HEK293 (cell line): ENCODE results near the gene SMAD2.

Experiments used
- CTCF ChIA-PET: fragments of 350-600 bp; formaldehyde crosslinking; extraction: SDS; loops from one replicate; lab custom pipeline; 2021; ENCODE audit warnings: antibody characterized with exemption; lab: Yijun Ruan, JAX
- POLR2A ChIA-PET: fragments of 300-600 bp; formaldehyde crosslinking; extraction: SDS; loops from one replicate; lab custom pipeline; 2020; ENCODE audit warnings: antibody characterized with exemption, inconsistent platforms; lab: Yijun Ruan, JAX
- H3K27ac ChIP-seq: fragments of 200-500 bp; sonication (Bioruptor generic); 2 replicates; pipeline ENCODE4 v1.5.1; 2014; ENCODE audit warnings: low read depth, low read length, control low read depth, inconsistent platforms; ENCODE audit errors: extremely low read depth
- H3K36me3 ChIP-seq, 2 experiments: fragments of 200-500 bp in 1 of 2; sonication (Bioruptor generic) in 1 of 2; 1 replicate in 1 of 2; 2 replicates in 1 of 2; pipeline ENCODE4 v1.5.1; 2014 to 2017; ENCODE audit warnings: inconsistent platforms in 2 of 2, low read length in 2 of 2; ENCODE audit not compliant: control insufficient read depth in 2 of 2, insufficient read depth in 1 of 2
- H3K4me1 ChIP-seq: fragments of 200-500 bp; sonication (Bioruptor generic); 2 replicates; pipeline ENCODE4 v1.5.1; 2014; ENCODE audit warnings: mild to moderate bottlenecking, low read length, inconsistent platforms; ENCODE audit not compliant: control insufficient read depth, insufficient read depth
- H3K4me3 ChIP-seq: 2 replicates; pipeline ENCODE4 v1.5.1; 2011; ENCODE audit warnings: low read depth, mild to moderate bottlenecking, control low read depth, low read length, moderate library complexity
- H3K9me3 ChIP-seq: fragments of 200-500 bp; sonication (Bioruptor generic); 2 replicates; pipeline ENCODE4 v1.5.1; 2014; ENCODE audit warnings: low read depth, low read length, inconsistent platforms; ENCODE audit not compliant: control insufficient read depth, insufficient read depth
- PATZ1 ChIP-seq: fragments of 450-650 bp; formaldehyde crosslinking; IDR thresholded peaks from 2 replicates; pipeline ENCODE4 v1.5.1; 2016; ENCODE audit warnings: missing biosample characterization, missing genetic modification characterization
- PRDM1 ChIP-seq: fragments of 450-650 bp; formaldehyde crosslinking; IDR thresholded peaks from 2 replicates; pipeline ENCODE4; 2016; ENCODE audit warnings: missing biosample characterization, missing genetic modification characterization
- PRDM6 ChIP-seq: fragments of 450-650 bp; formaldehyde crosslinking; IDR thresholded peaks from 2 replicates; pipeline ENCODE4 v1.5.1; 2017; ENCODE audit warnings: missing biosample characterization, missing genetic modification characterization
- SP2 ChIP-seq: fragments of 450-650 bp; formaldehyde crosslinking; IDR thresholded peaks from 2 replicates; pipeline ENCODE4 v1.5.1; 2016; ENCODE audit warnings: missing biosample characterization, missing genetic modification characterization
- YY1 ChIP-seq: fragments of 450-650 bp; formaldehyde crosslinking; IDR thresholded peaks from 2 replicates; pipeline ENCODE4 v1.5.1; 2018; ENCODE audit warnings: missing biosample characterization, missing genetic modification characterization
- ZBTB48 ChIP-seq: fragments of 450-650 bp; formaldehyde crosslinking; IDR thresholded peaks from 2 replicates; pipeline ENCODE4 v1.5.1; 2016; ENCODE audit warnings: missing biosample characterization, missing genetic modification characterization
- ZNF114 ChIP-seq: fragments of 450-650 bp; formaldehyde crosslinking; IDR thresholded peaks from 2 replicates; pipeline ENCODE4 v1.5.0; 2017; ENCODE audit warnings: missing biosample characterization, missing genetic modification characterization
- ZNF266 ChIP-seq: fragments of 450-650 bp; formaldehyde crosslinking; IDR thresholded peaks from 2 replicates; pipeline ENCODE4 v1.5.1; 2016; ENCODE audit warnings: missing biosample characterization, missing genetic modification characterization, low read depth
- ZNF280C ChIP-seq: fragments of 450-650 bp; formaldehyde crosslinking; IDR thresholded peaks from 2 replicates; pipeline ENCODE4 v1.5.1; 2016; ENCODE audit warnings: missing biosample characterization, missing genetic modification characterization
- ZNF292 ChIP-seq: fragments of 450-650 bp; formaldehyde crosslinking; IDR thresholded peaks from 2 replicates; pipeline ENCODE4 v1.5.1; 2016; ENCODE audit warnings: low read depth, missing biosample characterization, missing genetic modification characterization, borderline replicate concordance
- ZNF324 ChIP-seq: fragments of 450-650 bp; formaldehyde crosslinking; IDR thresholded peaks from 2 replicates; pipeline ENCODE4 v1.5.1; 2016; ENCODE audit warnings: missing biosample characterization, missing genetic modification characterization
- ZNF37A ChIP-seq: fragments of 450-650 bp; IDR thresholded peaks from 2 replicates; pipeline ENCODE4 v1.5.1; 2018; ENCODE audit warnings: missing biosample characterization, missing genetic modification characterization
- ZNF404 ChIP-seq: fragments of 450-650 bp; formaldehyde crosslinking; IDR thresholded peaks from 2 replicates; pipeline ENCODE4 v1.5.1; 2017; ENCODE audit warnings: missing biosample characterization, missing genetic modification characterization
- ZNF48 ChIP-seq: fragments of 450-650 bp; formaldehyde crosslinking; IDR thresholded peaks from 2 replicates; pipeline ENCODE4 v1.5.1; 2016; ENCODE audit warnings: missing biosample characterization, missing genetic modification characterization
- ZNF549 ChIP-seq: fragments of 450-650 bp; IDR thresholded peaks from 2 replicates; pipeline ENCODE4 v1.5.1; 2018; ENCODE audit warnings: missing biosample characterization, missing genetic modification characterization, mild to moderate bottlenecking, inconsistent platforms, moderate library complexity
- ZNF585B ChIP-seq: fragments of 450-650 bp; formaldehyde crosslinking; IDR thresholded peaks from 2 replicates; pipeline ENCODE4 v1.5.1; 2016; ENCODE audit warnings: missing biosample characterization, missing genetic modification characterization
- ZNF624 ChIP-seq: fragments of 450-650 bp; formaldehyde crosslinking; IDR thresholded peaks from 2 replicates; pipeline ENCODE4 v1.5.1; 2017; ENCODE audit warnings: missing biosample characterization, missing genetic modification characterization
- ZNF660 ChIP-seq: fragments of 450-650 bp; IDR thresholded peaks from 2 replicates; pipeline ENCODE4 v1.5.1; 2018; ENCODE audit warnings: missing biosample characterization, mild to moderate bottlenecking, missing genetic modification characterization
- ZNF677 ChIP-seq: fragments of 450-650 bp; IDR thresholded peaks from 2 replicates; pipeline ENCODE4 v1.5.0; 2018; ENCODE audit warnings: missing biosample characterization, mild to moderate bottlenecking, missing genetic modification characterization, moderate library complexity
- ZNF776 ChIP-seq: fragments of 450-650 bp; formaldehyde crosslinking; IDR thresholded peaks from 2 replicates; pipeline ENCODE4 v1.5.0; 2017; ENCODE audit warnings: missing biosample characterization, missing genetic modification characterization, borderline replicate concordance
- ZNF843 ChIP-seq: fragments of 450-650 bp; formaldehyde crosslinking; IDR thresholded peaks from 2 replicates; pipeline ENCODE4 v1.5.1; 2016; ENCODE audit warnings: missing biosample characterization, missing genetic modification characterization
- TF ChIP-seq, protein P1 (sequence below): fragments of 450-650 bp; IDR thresholded peaks from 2 replicates; pipeline ENCODE4 v1.5.1; 2018; ENCODE audit warnings: missing biosample characterization, mild to moderate bottlenecking, missing genetic modification characterization
- TF ChIP-seq, protein P2 (sequence below): fragments of 450-650 bp; formaldehyde crosslinking; IDR thresholded peaks from 2 replicates; pipeline ENCODE4 v1.5.1; 2016; ENCODE audit warnings: missing biosample characterization, missing genetic modification characterization, borderline replicate concordance

SMAD2 gene

GRCh38 chr18:47780011-47780725, 150.3 kb downstream of the SMAD2 start:
- TF ChIP-seq ZNF660 (tag by site-specific recombination) (no peak), ZNF404 (no peak), SP2 (no peak), ZNF624 (tag by site-specific recombination) (no peak)
- Histone ChIP-seq H3K36me3 (no peaks in the 10 kb centered on the region), H3K9me3 (no peaks in the 10 kb centered on the region; the same call in none of the 2 replicates), H3K4me1 (no peaks in the 10 kb centered on the region), H3K4me3 (no peak overlapping the region), H3K27ac (no peak overlapping the region)
- CTCF ChIA-PET = interaction anchor here (0.7 to 0.8 kb wide), 2 partner anchors 21 to 357 kb away, joined by 3 read pairs; no protein-coding TSS in a partner anchor
- POLR2A ChIA-PET = no interaction called here

GRCh38 chr18:47779381-47779780, 151.1 kb downstream of the SMAD2 start:
- POLR2A ChIA-PET = no interaction called here
- no peaks in the 10 kb centered on the region for H3K36me3 ChIP-seq
- TF ChIP-seq ZNF843 (tag by site-specific recombination) (no peak), ZNF677 (tag by site-specific recombination) (no peak), ZNF280C (tag by site-specific recombination) (no peak), ZNF776 (tag by site-specific recombination) (no peak), PATZ1 (no peak), ZNF549 (tag by site-specific recombination) (no peak), PRDM1 (no peak), ZNF292 (tag by site-specific recombination) (no peak), ZNF114 (no peak), YY1 (tag by site-specific recombination) (no peak), ZNF585B (tag by site-specific recombination) (no peak), ZNF324 (no peak), ZNF266 (tag by site-specific recombination) (no peak), ZNF37A (no peak), ZBTB48 (tag by site-specific recombination) (no peak), ZNF48 (tag by site-specific recombination) (no peak), PRDM6 (tag by site-specific recombination) (no peak)
- TF ChIP-seq, protein P1, sequence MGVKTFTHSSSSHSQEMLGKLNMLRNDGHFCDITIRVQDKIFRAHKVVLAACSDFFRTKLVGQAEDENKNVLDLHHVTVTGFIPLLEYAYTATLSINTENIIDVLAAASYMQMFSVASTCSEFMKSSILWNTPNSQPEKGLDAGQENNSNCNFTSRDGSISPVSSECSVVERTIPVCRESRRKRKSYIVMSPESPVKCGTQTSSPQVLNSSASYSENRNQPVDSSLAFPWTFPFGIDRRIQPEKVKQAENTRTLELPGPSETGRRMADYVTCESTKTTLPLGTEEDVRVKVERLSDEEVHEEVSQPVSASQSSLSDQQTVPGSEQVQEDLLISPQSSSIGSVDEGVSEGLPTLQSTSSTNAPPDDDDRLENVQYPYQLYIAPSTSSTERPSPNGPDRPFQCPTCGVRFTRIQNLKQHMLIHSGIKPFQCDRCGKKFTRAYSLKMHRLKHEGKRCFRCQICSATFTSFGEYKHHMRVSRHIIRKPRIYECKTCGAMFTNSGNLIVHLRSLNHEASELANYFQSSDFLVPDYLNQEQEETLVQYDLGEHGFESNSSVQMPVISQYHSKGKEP (tag by site-specific recombination) = no peak
- TF ChIP-seq, protein P2, sequence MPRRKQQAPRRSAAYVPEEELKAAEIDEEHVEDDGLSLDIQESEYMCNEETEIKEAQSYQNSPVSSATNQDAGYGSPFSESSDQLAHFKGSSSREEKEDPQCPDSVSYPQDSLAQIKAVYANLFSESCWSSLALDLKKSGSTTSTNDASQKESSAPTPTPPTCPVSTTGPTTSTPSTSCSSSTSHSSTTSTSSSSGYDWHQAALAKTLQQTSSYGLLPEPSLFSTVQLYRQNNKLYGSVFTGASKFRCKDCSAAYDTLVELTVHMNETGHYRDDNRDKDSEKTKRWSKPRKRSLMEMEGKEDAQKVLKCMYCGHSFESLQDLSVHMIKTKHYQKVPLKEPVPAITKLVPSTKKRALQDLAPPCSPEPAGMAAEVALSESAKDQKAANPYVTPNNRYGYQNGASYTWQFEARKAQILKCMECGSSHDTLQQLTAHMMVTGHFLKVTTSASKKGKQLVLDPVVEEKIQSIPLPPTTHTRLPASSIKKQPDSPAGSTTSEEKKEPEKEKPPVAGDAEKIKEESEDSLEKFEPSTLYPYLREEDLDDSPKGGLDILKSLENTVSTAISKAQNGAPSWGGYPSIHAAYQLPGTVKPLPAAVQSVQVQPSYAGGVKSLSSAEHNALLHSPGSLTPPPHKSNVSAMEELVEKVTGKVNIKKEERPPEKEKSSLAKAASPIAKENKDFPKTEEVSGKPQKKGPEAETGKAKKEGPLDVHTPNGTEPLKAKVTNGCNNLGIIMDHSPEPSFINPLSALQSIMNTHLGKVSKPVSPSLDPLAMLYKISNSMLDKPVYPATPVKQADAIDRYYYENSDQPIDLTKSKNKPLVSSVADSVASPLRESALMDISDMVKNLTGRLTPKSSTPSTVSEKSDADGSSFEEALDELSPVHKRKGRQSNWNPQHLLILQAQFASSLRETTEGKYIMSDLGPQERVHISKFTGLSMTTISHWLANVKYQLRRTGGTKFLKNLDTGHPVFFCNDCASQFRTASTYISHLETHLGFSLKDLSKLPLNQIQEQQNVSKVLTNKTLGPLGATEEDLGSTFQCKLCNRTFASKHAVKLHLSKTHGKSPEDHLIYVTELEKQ (tag by site-specific recombination) = no peak
- no peak overlapping the region for H3K4me3 ChIP-seq
- H3K27ac ChIP-seq = no peak overlapping the region
- no peaks in the 10 kb centered on the region for H3K4me1 ChIP-seq
- H3K9me3 ChIP-seq = no peaks in the 10 kb centered on the region; the same call in none of the 2 replicates
- CTCF ChIA-PET = interaction anchor here (0.7 kb wide), 1 partner anchor 272 kb away, joined by 3 read pairs; no protein-coding TSS in a partner anchor
